Astrocyte (in vitro differentiated cells and primary cell): ENCODE measurements around the gene FANCI. TPM values are rescaled to one million over a fixed set of nuclear protein-coding genes. Genes with fewer than 3 reads are reported as not detected.

Experiments used
- DNase-seq: peaks from one replicate; pipeline ENCODE4 v3.0.0-alpha.2; 2010; ENCODE audit warnings: low read depth
- FAIRE-seq: peaks from 2 replicates; lab custom pipeline; 2011; peaks lifted over from hg19 to GRCh38; lab: Jason Lieb, UNC
- H2AFZ ChIP-seq: 2 replicates; pipeline ENCODE4 v1.6.0; 2012; ENCODE audit warnings: low read depth, low read length, inconsistent platforms
- H3K27ac ChIP-seq: 2 replicates; pipeline ENCODE4 v1.5.1; 2011; ENCODE audit warnings: low read depth, low read length, inconsistent platforms
- H3K27me3 ChIP-seq: 2 replicates; pipeline ENCODE4 v1.6.0; 2011; ENCODE audit warnings: low read length, inconsistent platforms; ENCODE audit not compliant: insufficient read depth
- H3K36me3 ChIP-seq: 2 replicates; pipeline ENCODE4 v1.5.1; 2011; ENCODE audit warnings: low read length, inconsistent platforms; ENCODE audit not compliant: insufficient read depth
- H3K4me1 ChIP-seq: 2 replicates; pipeline ENCODE4 v1.5.1; 2011; ENCODE audit warnings: low read length, inconsistent platforms; ENCODE audit not compliant: insufficient read depth
- H3K4me2 ChIP-seq: 2 replicates; pipeline ENCODE4 v1.6.0; 2012; ENCODE audit warnings: low read length, inconsistent platforms
- H3K4me3 ChIP-seq: 2 replicates; pipeline ENCODE4 v1.5.1; 2011; ENCODE audit warnings: low read depth, mild to moderate bottlenecking, low read length, inconsistent platforms; ENCODE audit not compliant: insufficient read depth
- H3K79me2 ChIP-seq: 2 replicates; pipeline ENCODE4 v1.6.0; 2012; ENCODE audit warnings: mild to moderate bottlenecking, low read length, inconsistent platforms; ENCODE audit not compliant: insufficient read depth
- H3K9ac ChIP-seq: 2 replicates; pipeline ENCODE4 v1.6.0; 2012; ENCODE audit warnings: mild to moderate bottlenecking, low read length, inconsistent platforms
- H3K9me3 ChIP-seq: 2 replicates; pipeline ENCODE4 v1.5.1; 2012; ENCODE audit warnings: low read depth, mild to moderate bottlenecking, low read length, inconsistent platforms; ENCODE audit not compliant: insufficient read depth
- H4K20me1 ChIP-seq: 2 replicates; pipeline ENCODE4 v1.6.0; 2012; ENCODE audit warnings: low read length, inconsistent platforms; ENCODE audit not compliant: insufficient read depth
- H3K27ac Mint-ChIP-seq: one replicate; pipeline ENCODE4 v1.8.0; 2021; ENCODE audit warnings: mild to moderate bottlenecking, mixed read lengths; ENCODE audit not compliant: unreplicated experiment
- H3K27me3 Mint-ChIP-seq: one replicate; pipeline ENCODE4 v1.8.0; 2021; ENCODE audit warnings: low read depth, mixed read lengths; ENCODE audit not compliant: unreplicated experiment
- H3K36me3 Mint-ChIP-seq: one replicate; pipeline ENCODE4 v1.8.0; 2021; ENCODE audit warnings: low read depth, mixed read lengths; ENCODE audit not compliant: unreplicated experiment
- H3K4me1 Mint-ChIP-seq: one replicate; pipeline ENCODE4 v1.8.0; 2021; ENCODE audit warnings: low read depth, mixed read lengths; ENCODE audit not compliant: unreplicated experiment
- H3K4me3 Mint-ChIP-seq: one replicate; pipeline ENCODE4 v1.8.0; 2021; ENCODE audit warnings: mild to moderate bottlenecking, moderate library complexity, mixed read lengths; ENCODE audit not compliant: unreplicated experiment
- H3K9me3 Mint-ChIP-seq: one replicate; pipeline ENCODE4 v1.8.0; 2021; ENCODE audit warnings: mild to moderate bottlenecking, mixed read lengths; ENCODE audit not compliant: unreplicated experiment
- EZH2 ChIP-seq: IDR thresholded peaks from 2 replicates; pipeline ENCODE4 v1.6.1; 2012; ENCODE audit warnings: mild to moderate bottlenecking, low read length, inconsistent platforms; ENCODE audit not compliant: insufficient read depth
- total RNA-seq: library from RNA; stranded (reverse); gene quantifications from 2 replicates; pipeline ENCODE4 v1.2.1, GENCODE V29; 2021
- TF ChIP-seq, protein P1 (sequence below): IDR thresholded peaks from 2 replicates; pipeline ENCODE4 v1.5.1; 2011; ENCODE audit warnings: low read depth, mild to moderate bottlenecking, inconsistent platforms, low read length, moderate library complexity; ENCODE audit not compliant: insufficient read depth

Gene FANCI
- total RNA-seq, 1 donor from 2014 or later: 10.6 TPM

DNA sequence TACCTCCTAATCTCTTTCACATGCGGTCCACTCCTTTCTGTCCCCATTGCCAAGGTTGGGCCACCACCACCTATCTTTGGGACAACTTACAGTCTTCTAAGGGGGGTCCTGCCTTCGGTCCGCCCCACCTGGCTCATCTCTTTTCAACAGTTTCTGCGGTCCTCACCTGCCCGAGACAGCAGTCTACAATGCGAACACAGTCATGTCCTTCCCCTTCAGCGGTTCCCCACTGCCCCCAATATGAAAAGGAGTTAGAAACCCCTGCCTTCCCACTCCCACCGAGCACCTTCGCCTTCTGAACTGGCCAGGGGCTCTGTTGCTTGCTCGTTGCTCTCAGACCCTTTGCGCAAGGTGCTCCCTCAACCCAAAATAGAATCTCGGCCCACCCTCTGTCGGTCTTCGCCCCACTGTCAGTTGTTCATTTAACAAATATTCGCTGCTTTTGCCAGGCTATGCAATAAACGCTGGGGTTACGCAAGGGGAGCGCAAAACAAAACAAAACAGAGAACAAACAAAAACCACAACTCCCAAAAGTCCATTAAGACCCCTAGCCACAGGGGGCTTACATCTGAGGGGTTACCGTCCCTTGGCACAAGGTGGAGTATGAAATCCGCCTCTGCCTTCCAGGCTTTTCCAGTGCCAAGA lies 611 bp upstream of the FANCI start:
- DNase-seq (no peak), FAIRE-seq (no peak)
- peak overlapping the region; percentile 95 for H2AFZ ChIP-seq
- H3K9me3 ChIP-seq: no peaks in the 10 kb centered on the region
- Mint-ChIP-seq H3K27me3 (peaks cover 7% of the 10 kb centered on the region), H3K36me3 (no peaks in the 10 kb centered on the region), H3K9me3 (peaks cover 7% of the 10 kb centered on the region), H3K4me1 (peaks cover 3% of the 10 kb centered on the region), H3K4me3 (peak overlapping the region; percentile 95), H3K27ac (peak overlapping the region; percentile 16)
- H3K4me1 ChIP-seq: peaks cover 11% of the 10 kb centered on the region
- H3K27ac ChIP-seq: no peak overlapping the region
- peaks cover 29% of the 10 kb centered on the region for H3K79me2 ChIP-seq
- H4K20me1 ChIP-seq: no peaks in the 10 kb centered on the region
- peak overlapping the region; percentile 92 for H3K4me2 ChIP-seq
- H3K4me3 ChIP-seq: peak overlapping the region; percentile 81
- peak overlapping the region; percentile 80 for H3K9ac ChIP-seq
- TF ChIP-seq, protein P1, sequence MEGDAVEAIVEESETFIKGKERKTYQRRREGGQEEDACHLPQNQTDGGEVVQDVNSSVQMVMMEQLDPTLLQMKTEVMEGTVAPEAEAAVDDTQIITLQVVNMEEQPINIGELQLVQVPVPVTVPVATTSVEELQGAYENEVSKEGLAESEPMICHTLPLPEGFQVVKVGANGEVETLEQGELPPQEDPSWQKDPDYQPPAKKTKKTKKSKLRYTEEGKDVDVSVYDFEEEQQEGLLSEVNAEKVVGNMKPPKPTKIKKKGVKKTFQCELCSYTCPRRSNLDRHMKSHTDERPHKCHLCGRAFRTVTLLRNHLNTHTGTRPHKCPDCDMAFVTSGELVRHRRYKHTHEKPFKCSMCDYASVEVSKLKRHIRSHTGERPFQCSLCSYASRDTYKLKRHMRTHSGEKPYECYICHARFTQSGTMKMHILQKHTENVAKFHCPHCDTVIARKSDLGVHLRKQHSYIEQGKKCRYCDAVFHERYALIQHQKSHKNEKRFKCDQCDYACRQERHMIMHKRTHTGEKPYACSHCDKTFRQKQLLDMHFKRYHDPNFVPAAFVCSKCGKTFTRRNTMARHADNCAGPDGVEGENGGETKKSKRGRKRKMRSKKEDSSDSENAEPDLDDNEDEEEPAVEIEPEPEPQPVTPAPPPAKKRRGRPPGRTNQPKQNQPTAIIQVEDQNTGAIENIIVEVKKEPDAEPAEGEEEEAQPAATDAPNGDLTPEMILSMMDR: no peak
- TF ChIP-seq EZH2: no peak
- H3K27me3 ChIP-seq: no peaks in the 10 kb centered on the region
- H3K36me3 ChIP-seq: no peaks in the 10 kb centered on the region

DNA sequence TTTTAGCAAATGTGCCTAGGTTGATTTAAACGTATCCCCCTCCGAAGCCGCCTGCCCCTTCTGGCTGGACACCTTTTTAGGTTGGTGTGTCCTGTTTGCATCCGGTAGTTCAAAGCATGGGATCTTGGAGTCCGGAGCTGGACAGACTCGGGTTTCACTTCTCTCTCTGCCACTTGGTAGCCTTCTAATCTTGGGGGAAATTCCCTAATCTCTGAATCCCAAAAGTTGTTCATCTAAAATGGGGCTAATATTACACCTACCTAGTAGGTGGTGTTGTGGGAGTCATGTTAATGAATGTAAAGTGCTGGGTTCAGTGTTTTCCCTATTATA lies 760 bp downstream of the FANCI start:
- Histone ChIP-seq H4K20me1 (no peaks in the 10 kb centered on the region), H3K9me3 (no peaks in the 10 kb centered on the region), H3K27ac (peak overlapping the region; percentile 44), H3K4me1 (peaks cover 11% of the 10 kb centered on the region), H3K4me3 (peak overlapping the region; percentile 81), H2AFZ (peak overlapping the region; percentile 95), H3K9ac (peak overlapping the region; percentile 80), H3K27me3 (no peaks in the 10 kb centered on the region), H3K36me3 (no peaks in the 10 kb centered on the region), H3K79me2 (peaks cover 30% of the 10 kb centered on the region), H3K4me2 (peak overlapping the region; percentile 92)
- peak overlapping the region; percentile 95 for H3K4me3 Mint-ChIP-seq
- H3K27me3 Mint-ChIP-seq: peaks cover 3% of the 10 kb centered on the region
- H3K27ac Mint-ChIP-seq: peak overlapping the region; percentile 60
- FAIRE-seq: no peak
- DNase-seq: peak; percentile 6
- peaks cover 3% of the 10 kb centered on the region for H3K4me1 Mint-ChIP-seq
- TF ChIP-seq, protein P1: no peak
- TF ChIP-seq EZH2: no peak
- H3K9me3 Mint-ChIP-seq: peaks cover 5% of the 10 kb centered on the region
- no peaks in the 10 kb centered on the region for H3K36me3 Mint-ChIP-seq

DNA sequence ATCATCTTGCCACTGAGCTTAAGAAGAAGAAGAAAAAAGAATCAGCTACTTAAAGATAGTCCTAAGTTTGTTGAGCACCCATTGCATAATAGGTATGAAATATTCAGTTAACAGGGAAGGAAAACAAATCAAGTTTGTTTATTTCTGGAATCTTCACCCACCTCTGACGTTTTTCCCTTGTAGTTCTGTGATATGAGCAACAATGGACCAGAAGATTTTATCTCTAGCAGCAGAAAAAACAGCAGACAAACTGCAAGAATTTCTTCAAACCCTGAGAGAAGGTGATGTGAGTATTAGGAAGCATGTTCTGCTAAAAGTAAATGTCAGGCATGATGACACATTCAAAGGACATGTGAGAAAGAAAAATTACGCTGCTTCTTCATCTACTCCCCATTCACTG lies 3.7 kb downstream of the FANCI start:
- no peak for TF ChIP-seq EZH2
- TF ChIP-seq, protein P1: no peak
- DNase-seq: no peak
- no peaks in the 10 kb centered on the region for H3K36me3 Mint-ChIP-seq
- Histone ChIP-seq H4K20me1 (no peaks in the 10 kb centered on the region), H3K27ac (no peak overlapping the region), H3K4me2 (no peak overlapping the region), H3K79me2 (peaks cover 30% of the 10 kb centered on the region), H3K9ac (no peak overlapping the region), H3K4me3 (no peak overlapping the region), H3K4me1 (peaks cover 11% of the 10 kb centered on the region), H2AFZ (no peak overlapping the region), H3K27me3 (no peaks in the 10 kb centered on the region), H3K9me3 (no peaks in the 10 kb centered on the region), H3K36me3 (no peaks in the 10 kb centered on the region)
- H3K9me3 Mint-ChIP-seq: no peaks in the 10 kb centered on the region
- peaks cover 3% of the 10 kb centered on the region for H3K4me1 Mint-ChIP-seq
- H3K4me3 Mint-ChIP-seq: no peak overlapping the region
- H3K27me3 Mint-ChIP-seq: no peaks in the 10 kb centered on the region
- no peak for FAIRE-seq
- H3K27ac Mint-ChIP-seq: no peak overlapping the region
